IPS-15b (cell line): ENCODE measurements around the gene FCRL6.

Experiments
- H3K27me3 ChIP-seq: one replicate; pipeline ENCODE4 v1.6.1; 2013; ENCODE audit warnings: low read length; ENCODE audit not compliant: control insufficient read depth, insufficient read depth
- H3K36me3 ChIP-seq: one replicate; pipeline ENCODE4 v1.6.1; 2013; ENCODE audit warnings: low read length; ENCODE audit not compliant: control insufficient read depth, insufficient read depth
- H3K4me1 ChIP-seq: one replicate; pipeline ENCODE4 v1.6.1; 2013; ENCODE audit warnings: mild to moderate bottlenecking, low read length; ENCODE audit not compliant: control insufficient read depth, insufficient read depth
- H3K4me3 ChIP-seq: one replicate; pipeline ENCODE4 v1.5.1; 2013; ENCODE audit warnings: low read depth, low read length
- H3K9ac ChIP-seq: one replicate; pipeline ENCODE4 v1.6.1; 2013; ENCODE audit warnings: low read depth, mild to moderate bottlenecking, low read length
- H3K9me3 ChIP-seq: one replicate; pipeline ENCODE4 v1.6.1; 2013; ENCODE audit warnings: mild to moderate bottlenecking, low read length; ENCODE audit not compliant: control insufficient read depth, insufficient read depth

FCRL6 gene

DNA sequence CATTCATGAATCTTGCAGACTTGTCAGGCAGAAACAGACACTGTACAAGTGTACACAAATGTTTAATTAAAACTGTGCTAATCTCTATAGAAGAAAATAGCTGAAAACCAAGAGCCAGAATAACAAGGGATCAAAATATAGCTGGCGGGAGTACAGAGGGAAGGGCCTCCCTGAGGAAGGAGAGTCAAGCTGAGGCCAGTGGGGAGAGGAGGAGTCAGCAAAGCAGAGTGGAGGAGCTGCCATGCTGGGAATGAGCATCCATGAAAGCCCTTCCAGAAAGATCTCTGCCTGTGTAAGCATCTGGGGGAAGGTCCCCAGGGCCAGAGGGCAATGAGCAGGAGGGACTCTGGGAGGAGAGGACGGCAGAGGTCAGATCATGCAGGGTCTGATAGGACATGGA, 39.6 kb downstream of the FCRL6 start:
- Histone ChIP-seq H3K4me1 (no peaks in the 10 kb centered on the region), H3K4me3 (no peak overlapping the region), H3K27me3 (peaks cover 3% of the 10 kb centered on the region), H3K9me3 (no peaks in the 10 kb centered on the region), H3K9ac (no peak overlapping the region), H3K36me3 (no peaks in the 10 kb centered on the region)

DNA sequence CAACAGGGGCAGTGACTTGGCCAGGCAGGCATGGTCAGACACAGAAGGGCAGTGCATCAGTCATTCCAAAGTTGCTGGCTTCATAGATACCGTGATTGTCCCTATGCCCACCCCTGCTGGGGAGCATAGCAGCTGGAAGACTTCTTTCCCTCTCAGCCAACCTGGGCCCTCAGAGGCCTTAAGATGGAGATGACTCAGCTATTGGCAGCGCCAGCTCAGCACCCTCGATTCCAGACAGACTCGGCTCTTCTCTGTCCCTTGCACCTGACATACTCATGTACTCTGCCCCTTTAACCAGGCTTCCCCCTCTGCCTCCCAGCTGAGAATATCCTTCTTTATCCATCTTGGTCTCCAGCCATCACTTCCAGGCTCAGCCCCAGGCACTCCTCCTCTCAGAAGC, 41.3 kb downstream of the FCRL6 start:
- Histone ChIP-seq H3K27me3 (peaks cover 3% of the 10 kb centered on the region), H3K4me3 (no peak overlapping the region), H3K9me3 (no peaks in the 10 kb centered on the region), H3K9ac (no peak overlapping the region), H3K4me1 (no peaks in the 10 kb centered on the region), H3K36me3 (no peaks in the 10 kb centered on the region)

DNA sequence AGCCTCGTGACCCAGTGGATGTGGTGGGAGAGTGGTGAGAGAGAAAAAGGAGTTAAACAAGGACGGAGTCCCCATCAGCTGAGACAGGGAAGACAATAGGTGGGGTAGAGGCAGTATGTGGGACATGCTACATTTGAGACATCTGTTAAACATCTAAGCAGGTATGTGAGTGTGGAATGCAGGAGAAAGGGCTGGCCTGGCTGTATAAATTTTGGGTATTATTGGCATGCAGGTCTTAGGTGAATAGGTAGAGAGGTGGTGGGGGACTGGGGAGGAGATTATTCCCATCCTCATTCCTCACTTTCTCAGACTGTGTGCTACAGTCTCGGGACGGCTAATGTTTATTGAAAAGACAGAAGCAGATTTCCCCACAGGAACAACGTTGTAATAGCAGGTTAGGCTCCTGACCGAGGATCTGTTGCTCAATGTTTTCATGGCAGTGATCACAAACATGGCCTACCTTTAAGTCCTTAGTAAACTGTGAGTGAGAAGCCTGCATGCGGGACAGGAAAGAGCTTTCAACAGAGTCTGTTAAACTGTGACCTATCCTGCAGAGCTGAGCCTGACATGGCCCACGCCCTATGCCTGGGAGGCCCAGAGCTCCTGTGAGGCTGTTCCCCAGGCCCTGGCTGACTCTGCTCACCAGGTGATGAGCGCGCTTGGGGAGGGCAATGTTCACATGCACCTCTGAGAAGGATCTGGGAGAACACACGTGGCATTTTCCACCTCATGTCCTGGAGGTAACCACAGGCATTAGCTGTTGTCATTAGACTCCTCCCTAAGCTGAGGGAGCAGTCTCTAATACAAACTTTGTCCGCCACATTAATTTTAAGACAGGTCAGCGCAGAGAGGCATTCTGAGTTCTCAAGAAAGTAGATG, 43.8 kb downstream of the FCRL6 start:
- Histone ChIP-seq H3K27me3 (peaks cover 3% of the 10 kb centered on the region), H3K9me3 (no peaks in the 10 kb centered on the region), H3K9ac (no peak overlapping the region), H3K4me1 (no peaks in the 10 kb centered on the region), H3K4me3 (no peak overlapping the region), H3K36me3 (no peaks in the 10 kb centered on the region)

DNA sequence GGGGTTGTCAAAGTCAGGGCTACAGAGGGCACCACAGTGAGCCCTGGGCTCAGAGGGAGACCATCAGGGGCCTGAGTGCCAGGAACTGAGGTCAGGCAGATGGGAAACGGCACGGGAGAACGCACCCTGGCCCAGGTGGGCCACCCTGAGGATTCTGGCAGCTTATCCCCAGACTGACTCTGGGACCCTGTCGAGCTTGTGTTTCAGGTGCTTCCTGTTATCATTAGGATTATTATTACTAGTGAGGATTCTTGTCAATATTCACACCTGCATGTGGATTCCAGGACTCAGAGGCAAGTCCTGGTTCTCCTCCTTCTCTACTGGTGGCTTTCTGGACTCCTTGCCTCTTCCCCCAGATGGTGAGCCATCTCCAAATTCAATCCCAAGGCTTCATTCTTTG, 45.1 kb downstream of the FCRL6 start:
- H3K4me1 ChIP-seq, result no peaks in the 10 kb centered on the region
- no peaks in the 10 kb centered on the region for H3K9me3 ChIP-seq
- no peak overlapping the region for H3K4me3 ChIP-seq
- no peak overlapping the region for H3K9ac ChIP-seq
- H3K36me3 ChIP-seq, result no peaks in the 10 kb centered on the region
- H3K27me3 ChIP-seq, result peaks cover 3% of the 10 kb centered on the region

DNA sequence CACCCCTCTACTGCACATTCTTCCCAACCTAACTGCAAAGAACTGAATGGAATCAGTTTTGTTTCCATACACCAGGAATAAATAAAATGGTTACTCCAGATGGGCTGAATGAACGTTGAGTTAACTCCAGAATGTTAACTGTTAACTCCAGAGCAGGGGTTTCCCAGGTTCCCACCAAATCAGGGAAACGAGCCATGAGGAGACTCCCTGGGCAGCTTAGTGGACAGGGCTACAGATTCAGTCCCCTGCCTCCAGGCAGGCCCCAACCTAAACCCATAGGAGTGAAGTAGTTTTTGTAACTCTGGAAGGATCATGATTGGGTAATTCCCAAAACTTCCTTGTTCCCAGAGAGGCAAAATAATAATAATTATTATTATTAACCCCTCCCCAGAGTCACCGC, 46.2 kb downstream of the FCRL6 start:
- peaks cover 5% of the 10 kb centered on the region for H3K27me3 ChIP-seq
- H3K4me1 ChIP-seq, result no peaks in the 10 kb centered on the region
- no peak overlapping the region for H3K9ac ChIP-seq
- no peaks in the 10 kb centered on the region for H3K9me3 ChIP-seq
- H3K36me3 ChIP-seq, result no peaks in the 10 kb centered on the region
- no peak overlapping the region for H3K4me3 ChIP-seq

DNA sequence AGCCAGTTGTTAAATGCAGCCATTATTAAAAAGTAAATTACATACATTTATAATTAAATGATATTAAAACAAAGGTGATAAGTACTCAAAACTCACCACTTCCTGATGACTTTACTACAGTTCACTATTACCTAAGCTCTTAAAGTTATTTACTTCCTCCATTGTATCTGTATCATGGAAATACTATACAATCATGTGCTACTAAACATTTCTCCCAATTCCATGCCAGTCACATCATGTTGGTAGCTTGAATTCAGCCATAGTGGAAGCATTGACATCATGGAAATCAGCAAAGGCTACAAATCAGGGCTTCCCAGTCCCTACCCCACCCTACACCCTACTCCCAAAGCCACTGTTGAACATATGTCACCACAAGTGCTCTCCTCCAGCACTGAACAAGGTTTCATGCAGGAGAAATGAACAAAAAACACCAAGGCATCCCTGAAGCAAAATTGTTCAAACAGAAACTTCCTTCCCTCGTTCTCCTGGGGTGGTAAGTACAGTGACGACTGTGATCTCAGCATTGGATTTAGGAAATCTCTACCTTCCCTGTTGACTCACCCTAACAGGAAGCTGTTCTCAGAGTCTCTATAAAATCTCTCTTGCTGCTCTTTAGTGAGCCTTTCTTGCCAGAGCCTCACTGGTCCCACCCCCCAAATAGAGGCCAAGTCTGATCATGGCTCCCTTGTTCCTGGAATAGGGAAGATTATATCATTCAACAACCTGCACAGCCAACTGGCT, 47.6 kb downstream of the FCRL6 start:
- H3K36me3 ChIP-seq, result no peaks in the 10 kb centered on the region
- no peak overlapping the region for H3K9ac ChIP-seq

DNA sequence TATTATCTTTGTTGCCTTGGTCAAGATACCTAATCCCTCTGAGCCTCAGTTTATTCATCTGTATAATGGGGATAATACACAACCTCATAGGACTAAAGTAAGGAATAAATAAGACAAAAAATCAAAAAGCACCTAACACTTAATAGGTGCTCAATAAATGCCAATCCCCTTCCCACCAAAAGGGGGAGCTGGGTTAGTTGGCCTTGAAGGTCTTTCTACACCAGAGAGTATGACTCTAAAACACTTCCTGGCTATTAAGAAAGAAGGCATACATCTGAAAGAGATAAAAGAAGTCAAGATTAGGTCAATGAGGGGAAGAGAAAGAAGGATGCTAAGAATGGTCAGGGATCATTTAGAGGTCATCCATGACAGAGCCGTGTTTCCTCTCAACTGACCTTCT, 49.2 kb downstream of the FCRL6 start:
- H3K9me3 ChIP-seq, result no peaks in the 10 kb centered on the region
- H3K4me3 ChIP-seq, result no peak overlapping the region
- H3K36me3 ChIP-seq, result no peaks in the 10 kb centered on the region
- peaks cover 3% of the 10 kb centered on the region for H3K4me1 ChIP-seq
- no peak overlapping the region for H3K9ac ChIP-seq
- peaks cover 22% of the 10 kb centered on the region for H3K27me3 ChIP-seq

More for the DNA sequence above, 47.6 kb downstream of the FCRL6 start:
- Histone ChIP-seq H3K4me1 (peaks cover 3% of the 10 kb centered on the region), H3K27me3 (peaks cover 7% of the 10 kb centered on the region), H3K9me3 (no peaks in the 10 kb centered on the region), H3K4me3 (no peak overlapping the region)

DNA sequence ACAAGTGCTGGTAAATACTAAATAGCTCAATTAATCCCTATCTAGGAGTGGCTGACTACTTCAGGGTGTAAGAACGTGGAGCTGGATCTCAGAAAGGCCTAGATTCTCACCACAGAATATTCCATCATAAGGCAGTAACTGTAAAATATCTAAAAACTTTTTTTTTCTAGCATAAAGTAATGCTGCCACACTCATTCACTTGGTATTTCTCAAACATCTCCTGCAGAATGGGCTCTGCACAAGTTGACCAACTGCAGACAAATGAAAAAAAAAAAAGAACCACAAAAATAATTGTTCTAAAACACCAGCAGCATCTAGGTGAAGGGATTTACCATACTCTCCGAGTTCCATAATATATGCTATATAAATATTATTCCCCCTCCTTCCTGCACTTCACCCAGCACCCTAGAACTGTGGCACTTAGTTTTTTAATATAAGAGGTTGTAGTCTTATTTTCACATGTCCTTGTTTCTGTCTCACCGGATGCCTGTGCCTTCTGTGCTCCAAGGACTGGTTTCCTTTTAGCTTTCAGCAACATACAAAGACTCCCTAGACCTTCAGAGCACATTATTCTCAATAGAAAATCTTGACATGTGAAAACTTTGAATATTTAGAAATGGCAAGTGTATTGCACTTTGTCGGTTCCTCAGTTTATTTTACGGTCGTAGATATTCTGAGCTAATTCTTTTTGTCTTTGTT, 51.4 kb downstream of the FCRL6 start:
- Histone ChIP-seq H3K9me3 (no peaks in the 10 kb centered on the region), H3K4me1 (peaks cover 3% of the 10 kb centered on the region), H3K9ac (no peak overlapping the region), H3K36me3 (no peaks in the 10 kb centered on the region), H3K4me3 (peak overlapping the region; percentile 68), H3K27me3 (peaks cover 33% of the 10 kb centered on the region)

DNA sequence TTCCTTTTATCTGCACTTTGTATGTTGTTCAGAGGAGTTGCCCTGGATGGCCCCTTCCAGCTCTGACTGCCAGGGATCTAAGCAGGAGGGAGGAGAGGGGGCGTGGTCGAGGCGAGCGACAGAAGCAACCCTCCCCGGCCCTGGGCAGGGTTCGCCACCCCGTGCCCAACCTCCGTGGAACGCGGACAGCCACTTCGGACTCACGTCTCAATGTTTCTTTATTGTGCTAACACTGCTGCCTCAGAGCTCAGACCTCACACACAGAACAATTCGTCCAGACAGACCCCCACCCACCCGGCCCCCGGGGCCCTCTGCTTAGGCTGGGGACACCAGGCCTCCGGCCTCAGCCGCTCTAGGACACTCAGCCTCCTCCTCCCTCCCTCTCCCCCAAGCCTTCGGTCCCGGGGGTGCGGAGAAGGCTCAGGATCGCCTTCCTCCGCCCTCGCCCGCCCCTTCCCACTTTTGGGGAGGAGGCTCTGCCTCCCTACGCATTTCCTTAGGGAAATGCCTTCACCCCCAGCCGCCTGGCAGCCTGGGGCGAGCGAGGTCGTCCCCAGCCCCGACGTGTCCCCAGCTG, 52.0 kb downstream of the FCRL6 start:
- Histone ChIP-seq H3K27me3 (peaks cover 33% of the 10 kb centered on the region), H3K9me3 (no peaks in the 10 kb centered on the region), H3K4me3 (peak overlapping the region; percentile 68), H3K4me1 (peaks cover 3% of the 10 kb centered on the region), H3K36me3 (no peaks in the 10 kb centered on the region), H3K9ac (peak overlapping the region; percentile 12)

DNA sequence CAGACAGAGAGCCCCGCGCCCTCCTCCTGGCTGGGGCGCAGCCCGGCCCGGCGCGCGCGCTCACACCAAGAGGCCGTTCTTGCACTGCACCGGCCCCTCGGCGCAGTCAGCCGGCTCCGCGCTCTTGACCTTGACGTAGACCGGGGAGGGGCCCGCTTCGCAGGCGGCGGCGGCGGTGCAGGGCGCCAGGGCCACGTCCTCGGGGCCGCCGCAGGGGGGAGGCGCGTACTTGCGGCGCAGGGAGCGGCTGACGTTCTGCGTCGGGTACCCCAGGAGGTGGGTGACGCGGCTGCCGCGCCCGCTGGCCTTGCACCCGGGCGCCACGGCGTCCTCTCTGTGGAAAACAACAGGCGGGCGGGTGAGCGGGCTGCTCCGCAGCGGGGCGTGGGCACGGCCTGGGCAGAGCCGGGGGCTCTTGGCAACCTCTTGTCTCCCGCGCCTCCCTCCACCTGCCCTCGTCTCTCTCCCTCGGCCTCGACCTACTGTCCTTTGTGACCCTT, 52.6 kb downstream of the FCRL6 start:
- Histone ChIP-seq H3K9ac (peak overlapping the region; percentile 12), H3K36me3 (no peaks in the 10 kb centered on the region), H3K27me3 (peaks cover 33% of the 10 kb centered on the region), H3K4me3 (peak overlapping the region; percentile 68), H3K9me3 (no peaks in the 10 kb centered on the region), H3K4me1 (peaks cover 3% of the 10 kb centered on the region)

DNA sequence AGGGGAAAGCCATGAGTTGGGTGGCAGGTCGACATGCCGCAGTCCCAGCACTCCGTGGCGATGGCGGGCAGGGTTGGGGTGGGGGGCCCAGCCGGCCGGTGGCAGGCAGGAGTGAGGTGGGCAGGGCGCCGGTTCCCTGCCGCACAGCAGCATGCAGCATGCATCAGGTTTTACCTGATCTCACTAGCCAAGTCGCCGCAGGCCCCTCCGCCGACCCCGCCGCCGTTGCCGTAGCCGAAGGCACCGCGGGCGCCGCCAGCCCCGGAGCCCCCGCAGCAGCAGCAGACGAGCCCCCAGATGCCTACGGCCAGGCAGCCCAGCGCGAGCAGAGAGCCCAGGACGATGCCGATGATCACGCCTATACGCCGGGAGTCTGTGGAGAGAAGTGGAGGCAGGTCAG, 53.5 kb downstream of the FCRL6 start:
- peaks cover 33% of the 10 kb centered on the region for H3K27me3 ChIP-seq
- H3K36me3 ChIP-seq, result no peaks in the 10 kb centered on the region
- H3K9ac ChIP-seq, result no peak overlapping the region
- no peaks in the 10 kb centered on the region for H3K9me3 ChIP-seq
- H3K4me1 ChIP-seq, result peaks cover 3% of the 10 kb centered on the region
- no peak overlapping the region for H3K4me3 ChIP-seq
